Mammary epithelial cell (primary cell): ENCODE results near the gene XPO5.

ENCODE experiments used
- EZH2 ChIP-seq: IDR thresholded peaks from 2 replicates; pipeline ENCODE4 v1.6.1; 2012; ENCODE audit warnings: low read length, inconsistent platforms, borderline replicate concordance
- TF ChIP-seq, protein P1 (sequence below), 2 donors: IDR thresholded peaks in 1 of 2; conservative IDR thresholded peaks in 1 of 2; 2 replicates each; pipeline ENCODE4 v1.5.1; 2011 to 2012; ENCODE audit warnings: inconsistent platforms in 2 of 2, low read length in 2 of 2, mild to moderate bottlenecking in 2 of 2, control low read depth in 1 of 2, low read depth in 1 of 2; ENCODE audit not compliant: insufficient read depth in 1 of 2; ENCODE audit errors: extremely low read depth in 1 of 2

DNA sequence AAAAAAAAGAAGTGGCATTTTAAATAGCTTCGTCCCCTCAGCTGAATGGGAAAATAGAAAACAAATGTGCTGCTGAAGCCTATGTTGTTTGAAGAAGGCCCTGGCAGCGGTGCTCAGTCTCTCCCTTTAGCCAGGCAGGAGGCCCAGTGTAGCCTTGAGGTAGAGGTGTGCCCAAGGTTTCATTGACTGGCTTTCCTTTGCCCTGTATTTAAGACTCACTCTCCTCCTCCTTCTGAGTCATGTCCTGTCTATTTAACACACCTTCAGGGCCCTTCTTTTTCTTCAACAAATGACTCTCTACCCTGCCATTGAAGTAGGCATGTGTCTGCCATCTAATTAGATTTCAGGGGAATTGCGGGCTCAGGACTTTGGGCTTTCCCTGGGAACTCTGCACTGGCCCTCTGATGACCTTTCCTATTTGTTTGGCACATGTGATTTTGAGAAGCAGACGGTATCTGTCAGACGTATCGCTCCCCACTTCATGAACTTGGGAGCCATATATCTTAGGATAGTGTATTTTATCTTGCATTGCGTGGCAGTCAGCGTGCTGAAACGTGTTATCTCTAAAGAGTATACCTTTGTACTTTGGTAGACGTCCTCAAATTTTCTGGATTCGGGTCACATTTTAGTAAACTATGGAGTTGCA, 94.1 kb downstream of the XPO5 start:
- no peak for TF ChIP-seq EZH2
- TF ChIP-seq, protein P1, sequence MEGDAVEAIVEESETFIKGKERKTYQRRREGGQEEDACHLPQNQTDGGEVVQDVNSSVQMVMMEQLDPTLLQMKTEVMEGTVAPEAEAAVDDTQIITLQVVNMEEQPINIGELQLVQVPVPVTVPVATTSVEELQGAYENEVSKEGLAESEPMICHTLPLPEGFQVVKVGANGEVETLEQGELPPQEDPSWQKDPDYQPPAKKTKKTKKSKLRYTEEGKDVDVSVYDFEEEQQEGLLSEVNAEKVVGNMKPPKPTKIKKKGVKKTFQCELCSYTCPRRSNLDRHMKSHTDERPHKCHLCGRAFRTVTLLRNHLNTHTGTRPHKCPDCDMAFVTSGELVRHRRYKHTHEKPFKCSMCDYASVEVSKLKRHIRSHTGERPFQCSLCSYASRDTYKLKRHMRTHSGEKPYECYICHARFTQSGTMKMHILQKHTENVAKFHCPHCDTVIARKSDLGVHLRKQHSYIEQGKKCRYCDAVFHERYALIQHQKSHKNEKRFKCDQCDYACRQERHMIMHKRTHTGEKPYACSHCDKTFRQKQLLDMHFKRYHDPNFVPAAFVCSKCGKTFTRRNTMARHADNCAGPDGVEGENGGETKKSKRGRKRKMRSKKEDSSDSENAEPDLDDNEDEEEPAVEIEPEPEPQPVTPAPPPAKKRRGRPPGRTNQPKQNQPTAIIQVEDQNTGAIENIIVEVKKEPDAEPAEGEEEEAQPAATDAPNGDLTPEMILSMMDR (conservative IDR thresholded peaks at IDR 0.05 in 1 of 2, IDR thresholded peaks at IDR 0.05 in 1 of 2; ENCODE audit: extremely low read depth in 1 of 2, insufficient read depth in 1 of 2, low read depth in 1 of 2, low read length in 2 of 2): no peak
